ENCODE data around the gene FAM168B.
"Not testable (repeated sequence)": the region's sequence is repeated elsewhere in the genome, so short reads cannot be mapped to it uniquely, and the experiment has no call there.

Gene FAM168B, protein sequence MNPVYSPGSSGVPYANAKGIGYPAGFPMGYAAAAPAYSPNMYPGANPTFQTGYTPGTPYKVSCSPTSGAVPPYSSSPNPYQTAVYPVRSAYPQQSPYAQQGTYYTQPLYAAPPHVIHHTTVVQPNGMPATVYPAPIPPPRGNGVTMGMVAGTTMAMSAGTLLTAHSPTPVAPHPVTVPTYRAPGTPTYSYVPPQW

DNA sequence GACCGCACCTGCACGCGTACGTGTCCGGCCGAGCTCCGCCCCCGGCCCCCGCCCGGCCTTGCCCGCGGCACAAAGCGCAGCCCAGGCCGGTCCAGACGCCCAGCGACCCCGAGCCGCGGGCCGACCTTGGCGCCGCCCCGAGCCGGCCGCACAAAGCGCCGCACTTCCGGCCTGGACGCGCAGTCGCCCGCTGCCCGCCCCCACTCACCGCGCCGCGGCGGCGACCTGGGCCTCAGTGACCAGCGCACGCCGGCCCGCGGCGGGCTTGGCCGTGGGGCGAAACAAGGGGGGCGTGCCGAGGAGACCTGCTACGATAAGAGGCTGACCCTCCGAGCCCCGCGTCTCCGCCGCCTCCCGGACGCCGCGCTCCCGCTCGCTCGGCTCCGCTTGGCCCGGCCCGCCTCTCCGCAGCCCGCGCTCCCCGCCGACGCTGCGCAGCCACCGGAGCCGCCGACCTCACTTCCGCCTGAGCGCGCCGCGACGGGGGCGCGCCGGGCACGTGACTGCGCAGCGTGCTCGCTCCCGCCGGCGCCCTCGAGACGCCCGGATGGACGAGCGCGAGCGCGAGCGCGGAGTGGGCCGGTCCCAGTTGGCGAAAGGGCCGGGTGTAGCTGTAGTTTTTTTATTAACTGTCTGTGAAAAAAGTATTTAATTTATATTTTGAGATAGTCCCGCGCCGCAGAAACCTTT is at the start of gene FAM168B:
Gene FAM168B (minus strand): TSS at position 455 of the 690 bp plus-strand sequence. CDS start 10,814 bp downstream, outside the sequence.
- DNase-seq: peak; percentile 87 to 89

DNA sequence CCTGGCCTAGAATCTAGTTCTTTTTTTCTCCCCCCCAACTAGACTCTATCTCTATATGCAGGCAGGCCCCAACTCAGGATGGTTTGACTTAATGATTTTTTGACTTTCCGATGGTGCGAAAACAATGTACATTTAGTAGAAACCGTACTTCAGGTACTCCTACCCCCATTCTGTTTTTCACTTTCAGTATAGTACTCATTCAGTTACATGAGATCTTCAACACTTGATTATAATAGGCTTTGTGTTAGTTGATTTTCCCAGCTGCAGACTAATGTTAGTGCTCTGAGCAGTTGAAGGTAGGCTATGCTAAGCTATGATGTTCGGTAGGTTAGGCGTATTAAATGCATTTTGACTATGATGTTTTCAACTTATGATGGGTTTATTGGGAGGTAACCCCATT is 49.6 kb upstream of the FAM168B start:
- no peak for DNase-seq

DNA sequence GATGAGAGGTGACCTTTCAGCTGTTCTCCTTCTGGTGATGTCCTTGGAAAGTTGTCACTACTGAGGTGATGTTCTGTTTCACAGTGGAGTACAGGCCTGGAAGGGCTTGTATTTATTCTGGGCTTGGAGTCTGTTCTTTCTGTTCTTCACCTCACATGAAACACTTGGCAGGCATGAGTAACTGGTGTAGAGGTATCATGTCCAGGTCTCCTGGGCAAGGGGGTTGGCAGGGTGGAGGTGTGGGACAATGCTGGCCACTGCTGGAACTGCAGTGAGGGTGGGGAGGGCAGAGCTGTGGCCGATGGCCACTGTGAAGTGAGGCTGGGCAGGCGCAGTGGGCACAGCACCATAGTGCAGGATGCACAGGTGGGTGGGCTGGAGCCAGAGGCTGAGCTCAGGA is 47.3 kb upstream of the FAM168B start:
- no peak for DNase-seq

DNA sequence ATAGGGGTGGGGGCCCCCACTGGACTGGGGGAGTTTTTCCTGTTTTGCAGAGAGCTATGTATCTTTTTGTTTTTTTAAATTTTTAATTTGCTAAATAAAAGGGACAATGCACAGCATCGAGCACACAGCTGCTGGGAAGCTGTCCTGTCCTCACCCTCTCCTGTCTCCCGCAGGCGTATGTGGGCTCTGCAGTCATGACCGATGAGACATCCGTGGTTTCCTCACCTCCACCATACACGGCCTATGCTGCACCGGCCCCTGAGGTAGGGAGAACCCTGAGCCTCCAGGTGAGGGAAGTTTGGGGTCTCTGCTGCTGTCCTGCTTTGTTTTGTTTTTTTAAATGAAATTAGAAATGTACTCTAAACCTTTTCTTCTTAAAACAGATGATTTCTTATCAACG is 39.5 kb upstream of the FAM168B start:
- no peak for DNase-seq

DNA sequence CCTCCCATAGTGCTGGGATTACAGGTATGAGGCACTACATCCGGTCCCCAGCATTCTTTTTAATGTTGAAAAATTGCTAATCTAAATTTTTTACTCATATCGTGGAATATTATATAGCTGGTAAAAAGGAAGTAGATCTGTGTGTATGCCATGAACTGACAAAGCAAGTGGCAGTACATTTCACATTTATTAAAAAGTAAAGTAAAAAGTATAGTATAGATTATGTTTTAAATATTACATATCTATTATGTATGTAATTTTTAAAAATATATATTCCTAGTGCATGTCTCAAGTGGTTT is 37.0 kb upstream of the FAM168B start:
- no peak for DNase-seq

DNA sequence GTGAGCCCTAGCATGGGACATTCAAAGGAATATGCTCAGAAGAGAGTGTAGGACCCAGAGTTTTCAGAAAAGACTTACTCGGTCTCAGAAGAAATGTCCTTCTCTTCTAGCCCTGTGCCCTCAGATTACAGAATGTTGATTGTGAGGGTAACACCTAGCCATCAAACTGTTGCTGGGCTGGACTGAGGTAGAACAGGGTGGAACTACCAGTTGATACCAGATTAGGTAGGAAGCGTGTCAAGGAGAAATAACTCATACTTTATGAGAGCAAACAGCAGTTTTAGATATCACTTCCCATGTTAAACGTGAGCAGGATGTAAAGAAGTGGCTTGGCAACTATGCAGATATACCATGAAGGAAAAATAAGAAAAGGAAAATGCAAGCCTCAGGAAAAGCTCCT is 34.7 kb upstream of the FAM168B start:
- no peak for DNase-seq

DNA sequence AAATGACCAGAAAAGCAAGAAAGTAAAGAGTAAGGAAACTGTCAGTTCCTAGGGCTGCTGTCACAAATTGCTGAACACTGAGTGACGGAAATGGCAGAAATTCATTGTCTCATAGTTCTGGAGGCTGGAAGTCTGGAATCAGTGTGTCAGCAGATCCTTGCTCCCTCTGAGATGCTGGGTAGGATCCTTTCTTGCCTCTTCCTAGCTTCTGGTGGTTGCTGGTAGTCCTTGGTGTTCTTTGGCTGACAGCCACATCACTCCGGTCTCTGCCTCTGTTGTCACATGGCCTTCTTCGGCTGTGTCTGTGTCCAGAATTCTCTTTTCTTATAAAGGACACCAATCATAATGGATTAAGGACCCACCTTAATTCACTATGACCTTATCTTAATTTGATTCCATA is 33.8 kb upstream of the FAM168B start:
- DNase-seq: no peak

DNA sequence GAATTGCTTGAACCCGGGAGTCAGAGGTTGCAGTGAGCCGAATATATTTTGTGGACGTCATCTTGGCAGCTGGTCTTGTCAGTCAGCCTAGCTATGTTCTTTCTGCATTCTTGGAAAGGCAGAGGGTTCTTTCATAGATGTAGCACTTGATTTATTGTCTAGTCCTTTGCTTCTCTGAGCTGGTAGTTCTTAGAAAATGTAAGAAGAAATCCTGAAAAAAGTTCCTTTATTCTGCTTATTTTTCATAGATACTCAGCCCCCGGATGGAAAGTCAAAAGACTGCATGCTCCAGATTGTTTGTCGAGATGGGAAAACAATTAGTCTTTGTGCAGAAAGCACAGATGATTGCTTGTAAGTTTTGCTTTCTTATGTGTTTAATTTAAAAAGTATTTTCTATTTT is 33.2 kb upstream of the FAM168B start:
- DNase-seq: no peak

DNA sequence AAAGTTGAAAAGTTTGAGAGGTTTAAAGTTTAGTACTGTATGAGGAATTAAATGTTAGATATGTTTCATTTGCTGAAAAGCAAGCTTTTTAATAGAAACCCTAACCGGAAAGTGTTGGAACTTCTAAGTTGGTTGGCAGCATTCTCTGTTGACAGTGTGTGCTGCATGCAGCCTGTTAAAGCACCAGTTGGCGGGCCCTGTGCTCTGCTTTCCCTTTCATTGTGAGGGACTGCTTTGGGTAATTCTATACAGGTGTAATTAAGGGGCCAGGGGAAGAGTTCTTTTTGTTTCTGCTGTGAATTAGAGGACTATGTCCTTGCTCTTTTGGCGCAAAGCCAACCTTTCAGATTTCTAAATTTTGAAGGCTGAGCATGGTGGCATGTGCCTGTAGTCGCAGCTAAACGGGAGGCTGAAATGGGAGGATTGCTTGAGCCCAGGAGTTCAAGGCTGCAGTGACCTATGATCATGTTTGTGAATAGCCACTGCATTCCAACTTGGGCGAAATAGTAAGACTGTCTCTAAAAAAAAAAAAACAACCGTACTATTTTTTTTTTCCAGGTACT is 32.0 kb upstream of the FAM168B start:
- no peak for DNase-seq

DNA sequence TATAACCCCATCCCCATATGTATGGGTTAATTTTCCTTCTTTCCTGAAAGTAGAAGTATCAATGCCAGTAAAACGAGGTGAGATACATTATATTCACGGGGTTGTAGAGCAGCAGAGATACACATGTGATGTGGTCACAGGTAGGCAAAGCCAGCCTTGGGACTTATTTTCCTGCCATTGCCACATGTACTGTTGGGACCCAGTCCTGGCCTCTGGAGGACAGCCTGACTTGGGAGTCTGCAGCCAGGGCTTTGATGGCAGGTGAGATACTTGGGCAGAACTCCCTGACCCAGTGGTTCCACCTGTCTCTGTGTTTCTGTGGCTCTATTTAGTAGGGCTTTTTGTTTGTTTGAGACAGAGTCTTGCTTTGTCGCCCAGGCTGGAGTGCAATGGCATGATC is 29.9 kb upstream of the FAM168B start:
- no peak for DNase-seq

DNA sequence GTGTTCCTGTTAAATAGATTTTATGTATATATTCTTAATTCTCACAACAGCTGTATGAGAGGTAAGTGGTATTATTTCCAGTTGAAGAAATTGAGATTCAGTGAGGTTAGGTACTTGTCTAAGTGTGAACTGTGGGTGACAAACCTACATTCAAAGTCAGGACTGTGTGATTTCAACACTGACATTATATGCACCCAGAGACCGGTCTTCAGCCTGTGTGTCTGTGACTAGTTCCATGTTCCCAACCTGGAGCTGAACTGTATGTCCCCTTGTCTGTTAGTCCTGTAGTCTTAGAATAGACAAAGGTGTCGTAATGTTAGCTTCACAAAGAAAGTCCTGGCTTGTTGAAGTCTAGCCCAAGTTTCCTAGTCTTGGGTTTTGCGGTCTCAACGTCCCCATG is 29.2 kb upstream of the FAM168B start:
- DNase-seq: no peak

DNA sequence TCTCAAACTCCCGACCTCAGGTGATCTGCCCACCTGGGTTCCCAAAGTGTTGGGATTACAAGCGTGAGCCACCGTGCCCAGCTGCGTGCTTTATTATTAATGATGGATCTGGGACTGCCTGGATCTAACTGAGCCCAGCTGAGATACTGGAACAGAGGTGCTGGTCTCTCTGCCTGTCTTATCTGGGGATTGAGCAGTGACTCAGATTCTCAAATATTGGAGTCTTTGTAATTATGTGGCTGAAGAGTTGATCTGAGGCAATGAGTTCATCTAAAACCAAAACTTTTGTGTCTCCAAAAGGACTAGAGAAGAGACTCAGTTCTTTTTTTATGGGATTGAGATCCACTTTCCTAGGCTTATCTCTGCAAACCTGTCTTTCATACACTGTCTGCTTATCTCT is 28.2 kb upstream of the FAM168B start:
- no peak for DNase-seq

DNA sequence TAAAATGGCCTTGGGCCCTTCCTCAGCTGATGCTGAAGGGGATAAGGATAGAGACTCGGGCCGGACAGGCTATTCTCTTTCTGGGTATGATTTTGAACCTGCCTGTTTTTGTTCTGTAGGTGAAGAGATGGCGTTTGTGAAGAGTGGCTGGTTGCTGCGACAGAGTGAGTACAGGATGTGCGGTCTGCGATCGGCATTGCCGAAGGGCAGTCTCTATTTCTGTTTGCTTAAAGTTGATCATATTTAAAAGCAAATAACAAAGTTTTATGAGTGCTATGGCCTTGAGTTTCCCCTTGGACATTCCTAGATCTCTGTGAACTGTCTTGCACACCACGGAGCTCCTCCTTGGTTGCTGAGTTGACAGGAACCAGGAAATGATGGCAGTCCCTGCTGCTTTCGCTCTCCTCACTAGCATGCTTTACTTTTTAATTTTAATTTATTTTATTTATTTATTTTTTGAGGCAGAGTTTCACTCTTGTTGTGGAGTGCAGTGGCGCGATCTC is 27.6 kb upstream of the FAM168B start:
- DNase-seq: no peak

DNA sequence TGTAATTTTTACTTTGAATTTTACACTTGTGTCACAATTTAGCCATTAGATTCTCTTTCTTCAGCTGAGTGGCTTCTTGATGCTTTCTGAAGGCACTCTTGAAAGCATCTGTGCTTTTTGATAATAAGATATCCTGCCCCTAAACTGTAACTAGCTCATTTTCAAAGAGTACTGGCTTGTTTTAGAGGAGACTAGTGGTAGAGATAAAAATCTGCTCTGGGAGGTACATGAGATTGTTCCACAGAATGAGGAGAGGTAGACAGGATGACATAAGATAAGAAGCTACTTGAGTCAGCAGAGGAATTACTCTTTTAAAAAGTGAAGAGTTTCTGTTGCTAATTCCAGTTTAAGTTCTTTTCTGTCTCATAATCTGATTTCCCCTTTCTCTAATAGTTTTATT is 22.5 kb upstream of the FAM168B start:
- no peak for DNase-seq

DNA sequence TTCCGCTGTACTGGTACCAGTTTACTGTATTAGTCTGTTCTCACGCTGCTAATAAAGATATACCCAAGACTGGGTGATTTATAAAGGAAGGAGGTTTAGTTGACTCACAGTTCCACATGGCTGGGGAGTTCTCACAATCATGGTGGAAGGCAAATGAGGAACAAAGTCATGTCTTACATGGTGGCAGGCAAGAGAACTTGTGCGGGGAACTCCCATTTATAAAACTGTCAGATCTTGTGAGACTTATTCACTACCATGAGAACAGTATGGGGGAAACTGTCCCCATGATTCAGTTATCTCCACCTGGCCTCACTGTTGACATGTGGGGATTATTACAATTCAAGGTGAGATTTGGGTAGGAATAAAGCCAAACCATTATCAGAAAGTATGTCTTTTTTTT is 21.7 kb upstream of the FAM168B start:
- DNase-seq: not testable (repeated sequence)

DNA sequence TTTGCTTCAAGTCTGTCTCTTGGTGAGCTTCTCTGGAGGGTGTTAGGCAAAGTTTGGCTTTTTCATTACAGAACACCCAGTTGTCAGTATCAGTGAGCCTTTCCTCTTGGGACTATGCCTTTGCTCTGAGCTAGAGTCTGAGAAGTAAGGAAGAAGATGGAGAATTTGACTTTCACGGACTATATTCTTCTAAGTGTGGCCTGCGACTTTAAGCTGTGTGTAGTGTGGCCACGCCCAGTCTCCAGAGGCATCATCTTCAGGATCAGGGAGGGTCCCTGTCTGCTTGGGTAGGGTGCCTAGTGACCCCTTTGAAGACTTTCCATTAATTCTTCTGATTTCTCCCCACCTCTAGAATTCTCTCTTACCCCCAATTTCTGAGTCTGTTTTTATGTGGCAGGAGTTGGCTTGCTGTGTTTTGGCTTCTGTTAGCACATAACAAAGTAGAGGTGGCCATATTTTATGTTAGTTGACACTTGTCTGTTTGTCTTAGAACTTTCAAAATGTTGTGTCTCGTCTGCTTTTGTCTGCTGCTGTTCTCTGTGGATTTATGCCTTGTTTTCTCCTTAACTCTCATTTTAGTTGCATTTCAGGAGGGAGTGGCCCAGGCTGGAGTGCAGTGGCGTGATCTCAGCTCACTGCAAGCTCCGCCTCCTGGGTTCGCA is 20.4 kb upstream of the FAM168B start:
- no peak for DNase-seq

DNA sequence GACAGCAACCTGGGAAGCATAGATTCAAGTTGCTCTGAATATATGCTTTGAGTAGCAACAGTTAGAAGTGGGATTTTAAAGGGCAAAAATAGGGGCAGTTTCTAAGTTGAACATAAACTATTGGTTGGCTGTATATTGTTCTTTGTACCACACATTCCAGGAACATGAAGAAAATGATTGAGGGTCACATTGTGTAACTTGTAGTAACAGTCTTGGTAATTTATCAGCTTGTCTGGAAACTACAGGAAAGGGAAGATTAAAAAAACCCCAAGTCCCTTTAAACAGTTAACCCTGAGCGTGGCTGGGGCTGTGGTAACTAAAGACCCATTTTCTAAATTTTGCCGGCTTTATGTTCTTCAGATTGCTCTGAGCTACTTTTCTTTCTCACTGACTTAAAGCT is 19.3 kb upstream of the FAM168B start:
- DNase-seq: no peak

DNA sequence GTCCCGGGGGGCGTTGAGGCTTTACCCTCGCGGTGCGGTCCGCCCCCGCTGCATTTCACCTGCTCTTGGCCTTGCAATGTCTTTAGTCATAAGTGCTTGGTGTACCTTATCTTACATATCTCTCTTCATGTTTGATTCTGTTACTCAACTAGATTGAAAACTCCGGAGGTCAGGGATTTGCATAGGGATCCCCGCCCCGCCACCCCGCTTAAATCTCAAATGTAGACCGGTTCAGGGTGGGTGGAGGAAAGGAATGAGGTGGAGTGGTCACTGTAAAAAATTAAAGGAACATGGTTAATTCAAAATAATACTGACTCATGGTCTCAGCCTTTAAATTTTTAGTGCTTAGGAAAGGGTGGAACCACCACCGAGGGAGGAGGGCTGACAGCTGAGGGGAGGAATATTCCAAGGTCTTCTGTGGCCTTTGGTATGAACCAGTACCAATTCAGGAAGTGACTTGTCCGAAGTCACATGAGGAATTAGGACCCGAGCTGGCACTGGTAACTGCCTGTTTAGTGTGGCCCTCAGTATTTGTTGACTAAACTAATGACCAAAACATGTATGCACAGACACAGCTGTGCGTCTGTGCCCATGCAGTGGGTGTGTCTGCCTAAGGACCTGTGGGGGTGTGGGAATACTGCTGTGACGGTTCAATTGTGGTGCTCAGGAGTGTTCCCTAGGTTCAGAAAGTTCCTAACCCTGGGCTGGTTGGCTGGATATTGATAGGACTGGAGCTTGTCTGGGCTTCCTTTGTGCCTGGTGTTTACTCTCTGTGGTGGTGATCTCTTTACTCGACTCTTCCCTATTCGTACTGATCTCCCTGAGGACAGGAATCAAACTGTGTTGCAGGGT is 12.9 kb upstream of the FAM168B start:
- peak; percentile 50 to 54 for DNase-seq

DNA sequence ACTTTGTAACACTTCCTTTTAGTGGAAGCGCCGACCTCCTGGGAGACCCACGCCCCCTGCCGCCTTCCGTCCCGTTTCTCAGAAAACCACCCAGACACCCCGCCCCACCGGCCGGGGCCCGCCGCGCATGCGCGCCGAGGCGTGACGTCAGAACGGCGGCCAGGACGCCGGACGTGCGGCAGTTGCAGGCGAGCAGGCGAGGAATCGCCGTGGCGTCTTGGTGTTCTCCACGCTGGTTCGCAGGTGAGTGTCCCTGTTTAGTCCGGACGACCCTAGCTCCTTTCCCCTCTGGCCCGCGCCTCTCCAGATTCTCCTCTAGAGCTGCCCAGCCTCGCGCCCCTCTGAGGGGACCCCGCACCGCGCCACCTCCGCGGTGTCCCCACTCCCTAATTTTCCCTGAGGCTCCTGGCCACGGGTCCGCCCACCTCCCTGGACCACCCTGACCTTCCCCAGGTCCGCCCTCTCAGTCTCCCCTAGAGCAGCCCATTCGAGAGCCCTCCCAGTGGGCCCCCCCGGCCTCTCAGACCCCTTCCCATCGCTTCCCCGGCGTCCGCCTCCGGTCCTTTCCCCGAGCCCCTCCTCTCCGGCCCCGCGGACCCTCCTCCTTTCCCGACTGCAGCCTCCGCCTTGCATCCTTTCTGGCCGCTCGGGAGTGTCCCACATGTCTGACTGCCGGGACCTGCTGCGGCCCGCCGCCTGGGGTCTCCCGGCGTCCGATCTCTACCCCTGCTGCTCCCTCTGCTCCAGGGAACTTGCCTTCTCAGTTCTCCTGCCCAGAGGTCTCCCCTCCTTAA is 12.1 kb upstream of the FAM168B start, which contains the start of gene PLEKHB2:
Gene PLEKHB2 (plus strand): TSS at position 181 of the 794 bp plus-strand sequence. CDS start 15,606 bp downstream, outside the sequence.
- DNase-seq: peak; percentile 94

DNA sequence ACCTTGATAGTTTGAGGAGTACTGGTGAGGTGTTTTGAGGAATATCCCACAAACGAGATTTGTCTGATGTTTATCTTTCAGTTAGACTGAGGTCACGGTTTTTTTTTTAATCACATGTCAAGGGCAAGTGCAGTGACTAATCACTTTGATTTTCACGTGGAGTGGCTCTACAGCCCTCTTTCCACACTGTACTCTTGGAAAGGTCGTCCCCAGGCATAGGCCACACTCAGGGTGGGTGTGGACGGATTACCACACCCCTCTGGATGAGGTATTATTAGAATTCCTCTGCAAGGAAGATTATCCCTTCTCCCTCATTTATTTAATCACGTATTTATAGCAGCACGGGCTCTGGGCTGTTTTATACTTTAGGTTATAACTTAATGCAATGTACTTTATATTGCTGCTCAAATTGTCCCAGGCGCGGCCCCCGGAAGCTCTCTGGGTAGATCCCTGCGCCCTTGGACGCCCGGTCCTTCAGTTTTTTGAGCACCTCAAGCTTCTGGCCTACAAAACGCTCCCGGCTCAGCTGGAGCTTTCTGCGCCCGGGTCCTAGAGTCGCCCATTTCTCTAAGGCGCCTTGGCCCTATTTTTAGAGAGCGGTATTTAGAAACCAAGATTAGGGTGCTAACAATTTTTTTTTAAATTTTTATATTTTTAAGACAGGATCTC is 11.4 kb upstream of the FAM168B start:
- DNase-seq: peak; percentile 35 to 54

DNA sequence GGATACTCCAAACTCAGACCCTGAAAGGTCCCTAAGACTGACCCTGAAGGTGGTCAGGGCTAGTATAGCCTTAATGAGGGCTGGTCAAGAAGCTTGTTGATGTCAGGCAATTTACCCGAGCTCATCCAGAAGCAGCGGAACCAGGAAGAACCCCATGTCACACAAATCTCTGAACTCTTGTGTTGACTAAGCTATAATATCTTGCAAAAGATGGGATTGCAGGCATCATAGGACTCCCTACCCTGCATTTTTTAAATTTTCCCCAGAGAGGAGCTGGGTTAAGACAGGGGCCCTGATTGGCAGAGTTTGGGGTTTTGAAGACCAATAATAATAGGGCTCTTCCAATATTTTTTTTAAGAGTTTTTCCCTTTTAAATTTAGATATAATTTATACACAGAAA is 9.9 kb upstream of the FAM168B start:
- DNase-seq: no peak

All from stimulated activated CD4-positive, alpha-beta T cell treated with anti-CD3 and anti-CD28 coated beads, Interleukin-2, amount 100 ng/mL, for 24 hours (primary cell).